ENCODE results near the gene C3orf18. TPM values are rescaled to one million over a fixed set of nuclear protein-coding genes. Genes with fewer than 3 reads are reported as not detected.

The C3orf18 gene
- 10 to 100 TPM; 16.5 to 23.6 (median 22.8) TPM for polyA plus RNA-seq (ENCODE audit: insufficient read depth in 1 of 5, insufficient read length in 5 of 5, low replicate concordance in 1 of 5)
- long read RNA-seq, donor 1, partial matches to known transcripts = 5 of 13 reads
- long read RNA-seq, donor 1, other reads (novel, unspliced or antisense) = 0 of 13 reads
- long read RNA-seq, donor 2, partial matches to known transcripts = 0 of 5 reads
- long read RNA-seq, donor 2, other reads (novel, unspliced or antisense) = 0 of 5 reads
- long read RNA-seq, donor 3, partial matches to known transcripts = 0 of 11 reads
- long read RNA-seq, donor 3, other reads (novel, unspliced or antisense) = 5 of 11 reads
- long read RNA-seq, donor 4, partial matches to known transcripts = 0 of 5 reads
- long read RNA-seq, donor 4, other reads (novel, unspliced or antisense) = 0 of 5 reads
- long read RNA-seq, donor 5, partial matches to known transcripts = 0 of 4 reads
- long read RNA-seq, donor 5, other reads (novel, unspliced or antisense) = 0 of 4 reads
- long read RNA-seq, donor 6, partial matches to known transcripts = 0 of 7 reads
- long read RNA-seq, donor 6, other reads (novel, unspliced or antisense) = 0 of 7 reads
- long read RNA-seq, donor 7, partial matches to known transcripts = 0 of 4 reads
- long read RNA-seq, donor 7, other reads (novel, unspliced or antisense) = 0 of 4 reads
- long read RNA-seq, donor 8, partial matches to known transcripts = 0 of 4 reads
- long read RNA-seq, donor 8, other reads (novel, unspliced or antisense) = 0 of 4 reads

GRCh38 chr3:50567386-50568167, at the start of gene C3orf18:
Gene C3orf18 (minus strand): TSS chr3:50567747. CDS start chr3:50565699, 2,048 bp downstream.
- peak; percentile 87 to 88 for DNase-seq

GRCh38 chr3:50616770-50617095, 49.2 kb upstream of the C3orf18 start:
- DNase-seq = peak; percentile 90 to 93

- DNase-seq = peak; percentile 74 to 77
These were observed 48.6 kb upstream of the C3orf18 start for GRCh38 chr3:50616003-50616769.

- no peak for DNase-seq
These were observed 47.6 kb upstream of the C3orf18 start for GRCh38 chr3:50615190-50615589.

- no peak for DNase-seq
These were observed 45.7 kb upstream of the C3orf18 start for GRCh38 chr3:50612970-50613846.

- DNase-seq = no peak
These were observed 44.8 kb upstream of the C3orf18 start for GRCh38 chr3:50612234-50612882.

- DNase-seq = peak; percentile 98 to 99
These were observed 44.1 kb upstream of the C3orf18 start, which contains the start of gene CISH for GRCh38 chr3:50611464-50612233. Gene CISH (minus strand): TSS chr3:50611774. CDS start chr3:50611650, 124 bp downstream.

GRCh38 chr3:50610992-50611463, 43.5 kb upstream of the C3orf18 start:
- DNase-seq = no peak

- DNase-seq = no peak
These were observed 42.8 kb upstream of the C3orf18 start for GRCh38 chr3:50610181-50610971.

GRCh38 chr3:50609763-50610085, 42.2 kb upstream of the C3orf18 start:
- DNase-seq = no peak

- DNase-seq = no peak
These were observed 41.7 kb upstream of the C3orf18 start for GRCh38 chr3:50609071-50609762.

GRCh38 chr3:50608278-50608677, 40.7 kb upstream of the C3orf18 start:
- no peak for DNase-seq

GRCh38 chr3:50607271-50608091, 39.9 kb upstream of the C3orf18 start:
- DNase-seq = no peak

- no peak for DNase-seq
These were observed 39.0 kb upstream of the C3orf18 start for GRCh38 chr3:50606596-50606995.

GRCh38 chr3:50605901-50606326, 38.4 kb upstream of the C3orf18 start:
- no peak for DNase-seq
